H1 (cell line): ENCODE data around the gene CACNG5. TPM values are rescaled to one million over a fixed set of nuclear protein-coding genes. Genes with fewer than 3 reads are reported as not detected.

Experiments used
- SP4 ChIP-seq: IDR thresholded peaks from 2 replicates; pipeline ENCODE4 v1.6.1; 2012; ENCODE audit warnings: low read length, inconsistent platforms
- ZNF274 ChIP-seq: IDR thresholded peaks from 2 replicates; pipeline ENCODE4 v1.7.0; 2012; ENCODE audit warnings: low read length, borderline replicate concordance; ENCODE audit errors: extremely low read depth
- polyA plus RNA-seq, 7 experiments: library from polyadenylated mRNA; depleted of rRNA in 3 of 7; stranded (reverse) in 5 of 7; unstranded in 2 of 7; fragments of >200 nt in 5 of 7; fragments of 200-250 nt in 2 of 7; gene quantifications; 1 replicate in 5 of 7; 2 replicates in 1 of 7; 4 replicates in 1 of 7; pipeline versions ENCODE4 v1.2.1 to v1.2.3, GENCODE V29; 2011 to 2013; ENCODE audit warnings: missing spikeins in 2 of 7, mixed read lengths in 2 of 7
- total RNA-seq: library from RNA; stranded (reverse); fragmentation: NEBNext Ultra II Directional; extraction: Animal tissue kit (Norgen Biotek cat#: 25700); gene quantifications from 2 replicates; pipeline ENCODE4 v1.2.1, GENCODE V29; 2021

Gene CACNG5
- total and polyA plus RNA-seq, 2 of the 8 experiments (the other 6 are each of a cell fraction or from before 2014, with no cell fraction given) = 2.2 to 3.1 TPM

GRCh38 chr17:66920435-66920834, 85.5 kb downstream of the CACNG5 start (continued):
- no peak for TF ChIP-seq ZNF274
- TF ChIP-seq SP4 = no peak
